Breast epithelium (tissue), 4 donors: ENCODE data around the gene GPR148. TPM values are rescaled to one million over a fixed set of nuclear protein-coding genes. Genes with fewer than 3 reads are reported as not detected.
A peak's percentile ranks its signal among the peaks of the same experiment; 100 is the strongest.
"Not testable (repeated sequence)": the region's sequence is repeated elsewhere in the genome, so short reads cannot be mapped to it uniquely, and the experiment has no call there.

Experiments used
- DNase-seq, 2 donors: peaks; one replicate each; pipeline ENCODE4 v3.0.0-alpha.2; 2019; ENCODE audit warnings: low spot score in 2 of 2
- H3K27ac ChIP-seq, 2 donors: fragments of 200-600 bp; sonication (generic) in 1 of 2; one replicate each; pipeline ENCODE4 v1.5.1; 2016 to 2019; ENCODE audit warnings: mild to moderate bottlenecking in 1 of 2
- H3K27me3 ChIP-seq, 2 donors: fragments of 200-600 bp; sonication (generic) in 1 of 2; one replicate each; pipeline versions ENCODE4 v1.5.1 to v1.6.0; 2017 to 2019; ENCODE audit warnings: control low read depth in 1 of 2, mild to moderate bottlenecking in 1 of 2
- H3K36me3 ChIP-seq: fragments of 200-600 bp; one replicate; pipeline ENCODE4 v1.5.1; 2019
- H3K4me1 ChIP-seq, 2 donors: fragments of 200-600 bp; sonication (generic); one replicate each; pipeline ENCODE4 v1.5.1; 2016 to 2019; ENCODE audit warnings: control low read depth in 1 of 2
- H3K4me3 ChIP-seq, 3 donors: fragments of 200-600 bp; sonication (generic); 1 replicate in 2 of 3; 2 replicates in 1 of 3; pipeline ENCODE4 v1.5.1; 2016 to 2019; ENCODE audit warnings: mild to moderate bottlenecking in 3 of 3, moderate library complexity in 2 of 3
- H3K9me3 ChIP-seq, 2 donors: fragments of 200-600 bp; sonication (generic) in 1 of 2; one replicate each; pipeline ENCODE4 v1.5.1; 2016 to 2019; ENCODE audit warnings: control low read depth in 1 of 2
- POLR2A ChIP-seq: fragments of 450-650 bp; IDR thresholded peaks from one replicate; pipeline ENCODE4 v1.6.1; 2016; ENCODE audit warnings: antibody characterized with exemption, mild to moderate bottlenecking, moderate library complexity
- POLR2AphosphoS5 ChIP-seq, 3 donors: sonication (generic); formaldehyde crosslinking; IDR thresholded peaks; one replicate each; pipeline ENCODE4 v1.6.1; 2017; ENCODE audit warnings: antibody characterized with exemption in 3 of 3
- intact Hi-C: fragments of 100-400 bp; cut with DNase I; formaldehyde crosslinking; loops from one replicate; pipeline ENCODE4 v1.15.1; 2023; ENCODE audit warnings: low total_unique reads
- total RNA-seq, 3 donors: library from RNA; depleted of rRNA; stranded (reverse); fragments of >200 nt; gene quantifications; one replicate each; pipeline ENCODE4 v1.1.0, GENCODE V29; 2016
- TF ChIP-seq, protein P1 (sequence below), 3 donors: fragments of 450-650 bp; IDR thresholded peaks; one replicate each; pipeline ENCODE4 v1.5.1; 2016 to 2017; ENCODE audit warnings: antibody characterized with exemption in 3 of 3, mild to moderate bottlenecking in 3 of 3, moderate library complexity in 3 of 3

The GPR148 gene, protein sequence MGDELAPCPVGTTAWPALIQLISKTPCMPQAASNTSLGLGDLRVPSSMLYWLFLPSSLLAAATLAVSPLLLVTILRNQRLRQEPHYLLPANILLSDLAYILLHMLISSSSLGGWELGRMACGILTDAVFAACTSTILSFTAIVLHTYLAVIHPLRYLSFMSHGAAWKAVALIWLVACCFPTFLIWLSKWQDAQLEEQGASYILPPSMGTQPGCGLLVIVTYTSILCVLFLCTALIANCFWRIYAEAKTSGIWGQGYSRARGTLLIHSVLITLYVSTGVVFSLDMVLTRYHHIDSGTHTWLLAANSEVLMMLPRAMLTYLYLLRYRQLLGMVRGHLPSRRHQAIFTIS
- not detected for total RNA-seq

DNA sequence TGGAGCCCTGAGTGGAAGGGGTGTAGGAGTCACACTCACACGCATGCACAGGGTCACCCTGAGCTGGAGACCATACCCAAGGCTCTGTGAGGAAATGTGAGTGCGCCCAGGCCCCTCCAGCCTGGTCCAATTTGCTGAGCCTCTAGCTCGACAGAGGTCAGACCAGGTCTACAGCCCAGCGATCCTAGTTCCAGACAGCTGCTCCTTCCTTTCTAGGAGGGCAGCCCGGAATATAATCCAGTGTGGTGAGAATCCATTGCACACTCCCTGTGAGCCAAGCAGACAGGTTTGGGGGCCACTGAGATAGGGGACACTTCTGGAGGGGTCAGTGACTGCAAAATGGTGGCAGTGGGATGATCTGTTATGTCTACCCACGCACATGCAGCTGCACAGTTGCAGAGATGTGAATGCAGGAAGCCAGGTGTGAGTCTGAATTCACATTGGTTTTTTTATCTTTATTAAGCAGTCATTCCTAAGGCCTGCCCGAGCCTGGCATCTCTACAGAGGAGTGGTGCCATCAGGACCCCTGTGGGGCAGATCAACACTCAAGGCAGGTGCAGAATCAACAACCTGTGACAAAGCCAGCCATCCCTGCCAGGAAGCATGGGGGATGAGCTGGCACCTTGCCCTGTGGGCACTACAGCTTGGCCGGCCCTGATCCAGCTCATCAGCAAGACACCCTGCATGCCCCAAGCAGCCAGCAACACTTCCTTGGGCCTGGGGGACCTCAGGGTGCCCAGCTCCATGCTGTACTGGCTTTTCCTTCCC is at the start of gene GPR148:
Gene GPR148, plus strand, starts transcription at position 522 of the 768 bp plus-strand sequence. Its CDS starts 82 bp downstream, at position 604.
- no peak for DNase-seq
- peaks cover 0 to 3% of the 10 kb centered on the region in 2 donors for H3K27me3 ChIP-seq
- peak within 1 kb of the TSS in 1 of 2 donors; percentile 56 for H3K27ac ChIP-seq
- peaks cover 0 to 7% of the 10 kb centered on the region in 2 donors for H3K4me1 ChIP-seq
- intact Hi-C loops = no loop called here
- no peaks in the 10 kb centered on the region for H3K36me3 ChIP-seq
- peak within 1 kb of the TSS in 2 of 3 donors; percentile 59 to 70 for H3K4me3 ChIP-seq
- no peak for TF ChIP-seq POLR2AphosphoS5 (IDR thresholded peaks at IDR 0.05)
- TF ChIP-seq, protein P1, sequence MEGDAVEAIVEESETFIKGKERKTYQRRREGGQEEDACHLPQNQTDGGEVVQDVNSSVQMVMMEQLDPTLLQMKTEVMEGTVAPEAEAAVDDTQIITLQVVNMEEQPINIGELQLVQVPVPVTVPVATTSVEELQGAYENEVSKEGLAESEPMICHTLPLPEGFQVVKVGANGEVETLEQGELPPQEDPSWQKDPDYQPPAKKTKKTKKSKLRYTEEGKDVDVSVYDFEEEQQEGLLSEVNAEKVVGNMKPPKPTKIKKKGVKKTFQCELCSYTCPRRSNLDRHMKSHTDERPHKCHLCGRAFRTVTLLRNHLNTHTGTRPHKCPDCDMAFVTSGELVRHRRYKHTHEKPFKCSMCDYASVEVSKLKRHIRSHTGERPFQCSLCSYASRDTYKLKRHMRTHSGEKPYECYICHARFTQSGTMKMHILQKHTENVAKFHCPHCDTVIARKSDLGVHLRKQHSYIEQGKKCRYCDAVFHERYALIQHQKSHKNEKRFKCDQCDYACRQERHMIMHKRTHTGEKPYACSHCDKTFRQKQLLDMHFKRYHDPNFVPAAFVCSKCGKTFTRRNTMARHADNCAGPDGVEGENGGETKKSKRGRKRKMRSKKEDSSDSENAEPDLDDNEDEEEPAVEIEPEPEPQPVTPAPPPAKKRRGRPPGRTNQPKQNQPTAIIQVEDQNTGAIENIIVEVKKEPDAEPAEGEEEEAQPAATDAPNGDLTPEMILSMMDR (IDR thresholded peaks at IDR 0.05) = no peak
- TF ChIP-seq POLR2A = no peak
- H3K9me3 ChIP-seq = no peaks in the 10 kb centered on the region

DNA sequence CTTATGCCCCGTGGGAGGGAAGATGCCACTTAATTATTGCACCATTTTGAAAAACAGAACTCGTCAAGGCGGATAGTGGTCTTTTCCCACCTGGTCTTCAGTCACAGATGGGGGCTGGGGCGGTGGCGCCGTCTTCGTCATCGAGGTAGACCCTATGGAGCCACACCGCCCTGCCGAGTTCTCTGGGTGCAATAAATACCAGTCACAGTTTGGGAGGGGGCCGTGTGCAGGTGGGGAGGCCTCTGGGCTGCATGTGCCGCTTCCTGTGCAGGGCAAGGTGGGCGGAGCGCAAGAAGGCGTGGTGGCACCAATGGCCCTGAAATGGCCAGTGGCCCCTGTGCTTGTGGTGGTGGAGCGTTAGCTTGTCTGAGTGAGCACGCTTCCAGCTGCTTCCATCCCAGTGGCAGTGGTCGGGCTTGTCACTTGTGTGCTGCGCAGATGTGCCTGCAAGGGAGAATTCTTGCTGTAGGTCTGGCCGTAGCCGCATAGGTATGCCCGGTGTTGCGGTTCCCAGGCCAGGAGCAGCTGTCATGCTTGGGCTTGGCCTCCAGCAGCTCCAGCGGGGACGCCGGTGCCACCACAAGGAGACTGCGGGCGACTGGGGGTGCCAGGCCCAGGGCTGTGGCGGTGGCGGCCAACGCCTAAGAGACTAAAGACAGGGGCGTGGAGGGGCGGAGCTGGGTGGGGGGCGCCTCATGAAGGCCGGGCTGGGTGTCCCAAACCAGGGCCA is 36.7 kb upstream of the GPR148 start:
- DNase-seq, H3K4me1 ChIP-seq, H3K36me3 ChIP-seq, H3K27ac ChIP-seq, H3K9me3 ChIP-seq, intact Hi-C loops, H3K27me3 ChIP-seq, H3K4me3 ChIP-seq: not testable (repeated sequence)

DNA sequence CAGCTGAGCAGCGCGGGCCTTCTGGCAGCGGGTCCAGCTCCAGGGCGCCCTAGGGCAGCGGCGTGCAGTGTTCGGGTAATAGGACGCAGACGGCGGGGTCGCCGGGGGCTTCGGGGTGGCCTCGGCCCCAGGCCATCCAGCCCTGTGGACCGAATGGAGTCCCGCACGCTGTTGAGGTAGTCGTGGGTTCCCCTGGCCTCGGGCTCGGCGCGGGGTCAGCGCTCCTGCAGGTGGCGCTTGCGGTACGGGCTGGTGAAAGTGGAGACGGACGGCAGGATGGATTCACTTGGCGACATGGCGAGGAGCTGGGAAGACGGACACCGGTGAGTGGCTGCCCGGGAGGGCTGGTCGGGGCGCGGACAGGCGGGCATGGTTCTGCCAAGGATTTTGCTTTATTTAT is 35.4 kb upstream of the GPR148 start:
- peak overlapping the region in 2 of 3 donors; percentile 21 to 25 for H3K4me3 ChIP-seq
- DNase-seq, H3K27ac ChIP-seq, H3K27me3 ChIP-seq, H3K4me1 ChIP-seq, H3K36me3 ChIP-seq, intact Hi-C loops, H3K9me3 ChIP-seq: not testable (repeated sequence)

DNA sequence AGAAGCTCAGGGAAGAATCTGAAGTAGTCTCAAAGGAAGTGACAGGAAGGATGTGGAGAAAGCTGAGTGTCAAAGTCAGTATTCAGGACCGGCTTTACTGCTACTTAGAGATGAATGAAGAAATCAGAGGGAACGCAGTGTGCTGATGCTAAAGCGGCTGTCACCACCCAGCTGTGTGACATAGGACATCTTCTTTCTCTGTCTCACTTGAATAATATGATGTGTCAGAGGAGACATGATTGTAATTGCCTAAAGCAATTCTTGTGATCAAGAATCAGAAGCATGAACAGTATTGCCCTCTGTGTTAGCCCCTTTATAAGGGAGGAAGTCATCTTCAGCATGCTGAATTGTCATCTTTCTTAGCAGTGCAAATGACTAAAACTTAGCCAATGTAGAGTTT is 25.6 kb upstream of the GPR148 start:
- H3K27me3 ChIP-seq, H3K4me1 ChIP-seq, DNase-seq, H3K36me3 ChIP-seq, H3K9me3 ChIP-seq, intact Hi-C loops, H3K27ac ChIP-seq, H3K4me3 ChIP-seq: not testable (repeated sequence)

DNA sequence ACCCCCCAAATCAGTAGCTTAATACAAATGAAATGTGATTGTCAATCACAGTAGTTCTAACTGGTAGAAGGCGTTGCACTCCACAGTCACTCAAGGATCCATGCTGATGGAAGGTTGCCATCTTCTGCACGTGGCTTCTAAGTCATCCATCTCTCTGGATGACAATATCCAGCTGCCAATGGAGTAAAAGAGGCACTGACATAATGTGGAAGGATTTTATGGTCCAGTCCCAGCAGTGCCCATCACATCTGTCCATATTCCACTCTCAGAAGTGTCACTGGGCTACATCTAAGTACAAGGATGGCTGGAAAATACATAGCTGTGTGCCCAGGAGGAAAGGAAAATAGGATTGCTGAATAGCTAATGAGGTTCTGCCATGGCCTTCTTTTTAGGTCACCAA is 14.1 kb upstream of the GPR148 start:
- intact Hi-C loops, H3K9me3 ChIP-seq, H3K4me3 ChIP-seq, H3K4me1 ChIP-seq, H3K27ac ChIP-seq, DNase-seq, H3K36me3 ChIP-seq, H3K27me3 ChIP-seq: not testable (repeated sequence)

DNA sequence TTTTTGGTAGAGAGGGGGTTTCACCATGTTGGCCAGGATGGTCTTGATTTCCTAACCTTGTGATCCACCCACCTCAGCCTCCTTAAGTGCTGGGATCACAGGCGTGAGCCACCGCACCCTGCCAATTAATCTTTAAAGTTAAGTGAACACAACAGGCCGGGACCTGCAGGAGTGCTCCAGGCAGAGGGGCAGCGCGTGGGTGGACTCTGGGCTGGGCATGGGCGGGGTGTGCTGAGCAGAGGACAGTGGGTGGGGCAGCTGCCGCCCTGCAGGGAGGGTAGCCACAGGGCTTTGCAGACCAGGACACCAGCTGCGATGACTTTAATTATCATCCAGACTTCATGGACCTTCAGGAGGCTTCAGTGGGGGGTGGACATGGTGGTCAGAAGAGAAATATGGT is 8.8 kb upstream of the GPR148 start:
- Histone ChIP-seq H3K27me3 (peaks cover 0 to 10% of the 10 kb centered on the region in 2 donors), H3K4me3 (no peak overlapping the region), H3K36me3 (no peaks in the 10 kb centered on the region), H3K4me1 (no peaks in the 10 kb centered on the region), H3K9me3 (peaks cover 0 to 7% of the 10 kb centered on the region in 2 donors), H3K27ac (no peak overlapping the region)
- intact Hi-C loops = no loop called here
- TF ChIP-seq POLR2AphosphoS5 (IDR thresholded peaks at IDR 0.05) (no peak), POLR2A (no peak)
- TF ChIP-seq, protein P1 (IDR thresholded peaks at IDR 0.05) = no peak
- DNase-seq = no peak

DNA sequence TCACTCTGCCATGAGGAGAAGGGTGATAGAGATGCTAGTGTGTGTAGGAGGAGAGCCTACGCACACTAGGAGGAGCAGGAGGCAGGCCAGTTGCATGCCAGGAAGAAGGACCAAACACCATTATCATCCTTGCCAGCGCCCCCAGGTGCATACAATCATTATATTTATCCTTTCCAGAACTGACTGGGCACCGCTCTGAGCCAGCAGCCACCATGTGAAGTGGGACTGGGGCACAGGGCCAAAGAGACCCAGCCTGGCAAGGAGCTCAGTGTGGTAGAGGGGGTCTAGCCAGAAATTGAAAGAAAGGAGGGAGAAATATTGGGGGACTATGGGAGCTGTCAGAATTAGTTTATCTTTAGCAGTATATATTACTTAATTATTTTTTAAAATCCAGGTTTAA is 8.3 kb upstream of the GPR148 start:
- no peak overlapping the region for H3K27ac ChIP-seq
- DNase-seq = no peak
- H3K9me3 ChIP-seq = peaks cover 0 to 7% of the 10 kb centered on the region in 2 donors
- H3K4me1 ChIP-seq = no peaks in the 10 kb centered on the region
- TF ChIP-seq POLR2AphosphoS5 (IDR thresholded peaks at IDR 0.05) (no peak), POLR2A (no peak)
- TF ChIP-seq, protein P1 (IDR thresholded peaks at IDR 0.05) = no peak
- intact Hi-C loops = no loop called here
- H3K4me3 ChIP-seq = no peak overlapping the region
- no peaks in the 10 kb centered on the region for H3K36me3 ChIP-seq
- H3K27me3 ChIP-seq = peaks cover 0 to 10% of the 10 kb centered on the region in 2 donors
